Activated CD4-positive, alpha-beta T cell treated with anti-CD3 and anti-CD28 coated beads, Interleukin-2, amount 10 ng/mL, durations not matched to agents 7 days and 5 days (primary cell): ENCODE measurements around the gene COL26A1. TPM values are rescaled to one million over a fixed set of nuclear protein-coding genes. Genes with fewer than 3 reads are reported as not detected.

ENCODE experiments used
- CTCF ChIA-PET: fragments of 350-600 bp; sonication (Branson Sonifier 250); formaldehyde crosslinking; loops from one replicate; lab custom pipeline; 2021; ENCODE audit warnings: antibody characterized with exemption; lab: Charles Lee
- POLR2A ChIA-PET: fragments of 350-600 bp; sonication (Branson Sonifier 250); formaldehyde crosslinking; loops from one replicate; lab custom pipeline; 2021; ENCODE audit warnings: antibody characterized with exemption; lab: Charles Lee
- DNase-seq: peaks from one replicate; pipeline ENCODE4 v3.0.0-alpha.2; 2020
- H3K27ac Mint-ChIP-seq: one replicate; pipeline ENCODE4 v1.8.0; 2021; ENCODE audit warnings: mild to moderate bottlenecking, moderate library complexity, mixed read lengths
- H3K27me3 Mint-ChIP-seq: one replicate; pipeline ENCODE4 v1.8.0; 2021; ENCODE audit warnings: mixed read lengths
- H3K36me3 Mint-ChIP-seq: one replicate; pipeline ENCODE4 v1.8.0; 2021; ENCODE audit warnings: low read depth, mixed read lengths
- H3K4me1 Mint-ChIP-seq: one replicate; pipeline ENCODE4 v1.8.0; 2021; ENCODE audit warnings: mixed read lengths
- H3K4me3 Mint-ChIP-seq: one replicate; pipeline ENCODE4 v1.8.0; 2021; ENCODE audit warnings: mild to moderate bottlenecking, moderate library complexity, mixed read lengths
- H3K9me3 Mint-ChIP-seq: one replicate; pipeline ENCODE4 v1.8.0; 2021; ENCODE audit warnings: mixed read lengths
- total RNA-seq, 2 experiments: library from RNA; stranded (reverse); gene quantifications; one replicate each; pipeline ENCODE4 v1.2.3, GENCODE V29; 2021

The COL26A1 gene
- total RNA-seq, 2 experiments from 2014 or later = not detected

GRCh38 chr7:101377189-101377736, 14.6 kb downstream of the COL26A1 start:
- ChIA-PET POLR2A (no interaction called here), CTCF (interaction anchor here (0.8 to 1.0 kb wide), 2 partner anchors 14 to 17 kb away, joined by 3 read pairs; no protein-coding TSS in a partner anchor)
- H3K27ac Mint-ChIP-seq = no peak overlapping the region
- no peaks in the 10 kb centered on the region for H3K4me1 Mint-ChIP-seq
- H3K9me3 Mint-ChIP-seq = no peaks in the 10 kb centered on the region
- no peak overlapping the region for H3K4me3 Mint-ChIP-seq
- peaks cover 9% of the 10 kb centered on the region for H3K27me3 Mint-ChIP-seq
- DNase-seq = no peak
- H3K36me3 Mint-ChIP-seq = no peaks in the 10 kb centered on the region

GRCh38 chr7:101378751-101379174, 16.1 kb downstream of the COL26A1 start:
- Mint-ChIP-seq H3K4me1 (no peaks in the 10 kb centered on the region), H3K27me3 (peaks cover 4% of the 10 kb centered on the region), H3K36me3 (no peaks in the 10 kb centered on the region), H3K4me3 (no peak overlapping the region), H3K27ac (peak overlapping the region; percentile 2), H3K9me3 (no peaks in the 10 kb centered on the region)
- CTCF ChIA-PET = no interaction called here
- no peak for DNase-seq
- POLR2A ChIA-PET = no interaction called here

- H3K27me3 Mint-ChIP-seq = peaks cover 4% of the 10 kb centered on the region
- H3K36me3 Mint-ChIP-seq = no peaks in the 10 kb centered on the region
- H3K4me3 Mint-ChIP-seq = no peak overlapping the region
- H3K4me1 Mint-ChIP-seq = no peaks in the 10 kb centered on the region
- ChIA-PET CTCF (no interaction called here), POLR2A (no interaction called here)
- no peaks in the 10 kb centered on the region for H3K9me3 Mint-ChIP-seq
- DNase-seq = no peak
- H3K27ac Mint-ChIP-seq = no peak overlapping the region
Observed at GRCh38 chr7:101379302-101379701, 16.6 kb downstream of the COL26A1 start.

- peaks cover 7% of the 10 kb centered on the region for H3K27me3 Mint-ChIP-seq
- CTCF ChIA-PET = no interaction called here
- H3K4me3 Mint-ChIP-seq = no peak overlapping the region
Observed at GRCh38 chr7:101381549-101382111, 19.0 kb downstream of the COL26A1 start.

GRCh38 chr7:101382937-101383336, 20.3 kb downstream of the COL26A1 start:
- no peak overlapping the region for H3K4me3 Mint-ChIP-seq
- no peak overlapping the region for H3K27ac Mint-ChIP-seq
- H3K4me1 Mint-ChIP-seq = peaks cover 8% of the 10 kb centered on the region
- ChIA-PET CTCF (interaction anchor here (1.1 kb wide), 1 partner anchor 23 kb away, joined by 3 read pairs; no protein-coding TSS in a partner anchor), POLR2A (no interaction called here)
- DNase-seq = no peak
- H3K36me3 Mint-ChIP-seq = no peaks in the 10 kb centered on the region
- no peaks in the 10 kb centered on the region for H3K9me3 Mint-ChIP-seq
- H3K27me3 Mint-ChIP-seq = peaks cover 7% of the 10 kb centered on the region

More at GRCh38 chr7:101381549-101382111, 19.0 kb downstream of the COL26A1 start:
- POLR2A ChIA-PET = no interaction called here
- no peak for DNase-seq
- H3K9me3 Mint-ChIP-seq = no peaks in the 10 kb centered on the region
- no peaks in the 10 kb centered on the region for H3K36me3 Mint-ChIP-seq
- no peak overlapping the region for H3K27ac Mint-ChIP-seq
- peaks cover 3% of the 10 kb centered on the region for H3K4me1 Mint-ChIP-seq

- H3K4me3 Mint-ChIP-seq = no peak overlapping the region
- no peak overlapping the region for H3K27ac Mint-ChIP-seq
- peaks cover 21% of the 10 kb centered on the region for H3K4me1 Mint-ChIP-seq
- POLR2A ChIA-PET = no interaction called here
- no peaks in the 10 kb centered on the region for H3K9me3 Mint-ChIP-seq
- DNase-seq = no peak
- H3K27me3 Mint-ChIP-seq = peaks cover 13% of the 10 kb centered on the region
- CTCF ChIA-PET = no interaction called here
- no peaks in the 10 kb centered on the region for H3K36me3 Mint-ChIP-seq
Observed at GRCh38 chr7:101386177-101386557, 23.5 kb downstream of the COL26A1 start.

GRCh38 chr7:101386558-101387231, 24.0 kb downstream of the COL26A1 start:
- H3K27me3 Mint-ChIP-seq = peaks cover 11% of the 10 kb centered on the region
- POLR2A ChIA-PET = interaction anchor here (0.6 kb wide), 1 partner anchor 1402 kb away, joined by 3 read pairs; no protein-coding TSS in a partner anchor
- H3K4me3 Mint-ChIP-seq = no peak overlapping the region
- peaks cover 24% of the 10 kb centered on the region for H3K4me1 Mint-ChIP-seq
- H3K9me3 Mint-ChIP-seq = no peaks in the 10 kb centered on the region
- no peak overlapping the region for H3K27ac Mint-ChIP-seq
- DNase-seq = no peak
- CTCF ChIA-PET = no interaction called here
- H3K36me3 Mint-ChIP-seq = no peaks in the 10 kb centered on the region

GRCh38 chr7:101390901-101391301, 28.2 kb downstream of the COL26A1 start:
- Mint-ChIP-seq H3K36me3 (no peaks in the 10 kb centered on the region), H3K4me1 (peaks cover 29% of the 10 kb centered on the region), H3K27ac (peak overlapping the region; percentile 91), H3K27me3 (peaks cover 9% of the 10 kb centered on the region), H3K4me3 (peak overlapping the region; percentile 51), H3K9me3 (no peaks in the 10 kb centered on the region)
- ChIA-PET CTCF (interaction anchor here (0.6 to 1.4 kb wide), 4 partner anchors 11 to 531 kb away, joined by 3 to 4 read pairs (median 3); no protein-coding TSS in a partner anchor), POLR2A (no interaction called here)
- peak; percentile 62 for DNase-seq

- Mint-ChIP-seq H3K4me1 (peaks cover 22% of the 10 kb centered on the region), H3K9me3 (no peaks in the 10 kb centered on the region), H3K36me3 (no peaks in the 10 kb centered on the region), H3K4me3 (no peak overlapping the region), H3K27ac (peak overlapping the region; percentile 75), H3K27me3 (peaks cover 12% of the 10 kb centered on the region)
- DNase-seq = no peak
- ChIA-PET POLR2A (no interaction called here), CTCF (interaction anchor here (0.7 to 1.4 kb wide), 2 partner anchors 15 to 74 kb away, joined by 3 to 5 read pairs; no protein-coding TSS in a partner anchor)
Observed at GRCh38 chr7:101391991-101392390, 29.3 kb downstream of the COL26A1 start.

- Mint-ChIP-seq H3K9me3 (no peaks in the 10 kb centered on the region), H3K36me3 (no peaks in the 10 kb centered on the region), H3K27me3 (peaks cover 9% of the 10 kb centered on the region), H3K4me1 (peaks cover 20% of the 10 kb centered on the region), H3K4me3 (no peak overlapping the region), H3K27ac (no peak overlapping the region)
- no peak for DNase-seq
- ChIA-PET CTCF (interaction anchor here (1.0 to 1.1 kb wide), 3 partner anchors 17 to 20 kb away, joined by 3 to 6 read pairs (median 3); no protein-coding TSS in a partner anchor), POLR2A (no interaction called here)
Observed at GRCh38 chr7:101393865-101394264, 31.2 kb downstream of the COL26A1 start.

- no peak for DNase-seq
- H3K36me3 Mint-ChIP-seq = no peaks in the 10 kb centered on the region
- CTCF ChIA-PET = interaction anchor here (0.6 to 1.2 kb wide), 3 partner anchors 10 to 15 kb away, joined by 3 to 7 read pairs (median 3); no protein-coding TSS in a partner anchor
- no peak overlapping the region for H3K4me3 Mint-ChIP-seq
- no peak overlapping the region for H3K27ac Mint-ChIP-seq
- peaks cover 11% of the 10 kb centered on the region for H3K27me3 Mint-ChIP-seq
- no peaks in the 10 kb centered on the region for H3K9me3 Mint-ChIP-seq
- peaks cover 16% of the 10 kb centered on the region for H3K4me1 Mint-ChIP-seq
- POLR2A ChIA-PET = no interaction called here
Observed at GRCh38 chr7:101395376-101395775, 32.7 kb downstream of the COL26A1 start.

GRCh38 chr7:101397243-101397642, 34.6 kb downstream of the COL26A1 start:
- H3K4me3 Mint-ChIP-seq = no peak overlapping the region
- peaks cover 11% of the 10 kb centered on the region for H3K27me3 Mint-ChIP-seq
- POLR2A ChIA-PET = no interaction called here
- no peaks in the 10 kb centered on the region for H3K9me3 Mint-ChIP-seq
- CTCF ChIA-PET = interaction anchor here (0.7 to 1.3 kb wide), 2 partner anchors 15 to 53 kb away, joined by 3 to 6 read pairs; no protein-coding TSS in a partner anchor
- H3K36me3 Mint-ChIP-seq = no peaks in the 10 kb centered on the region
- no peaks in the 10 kb centered on the region for H3K4me1 Mint-ChIP-seq
- no peak overlapping the region for H3K27ac Mint-ChIP-seq
- no peak for DNase-seq
